ENCODE measurements around the gene CPZ.

DNA sequence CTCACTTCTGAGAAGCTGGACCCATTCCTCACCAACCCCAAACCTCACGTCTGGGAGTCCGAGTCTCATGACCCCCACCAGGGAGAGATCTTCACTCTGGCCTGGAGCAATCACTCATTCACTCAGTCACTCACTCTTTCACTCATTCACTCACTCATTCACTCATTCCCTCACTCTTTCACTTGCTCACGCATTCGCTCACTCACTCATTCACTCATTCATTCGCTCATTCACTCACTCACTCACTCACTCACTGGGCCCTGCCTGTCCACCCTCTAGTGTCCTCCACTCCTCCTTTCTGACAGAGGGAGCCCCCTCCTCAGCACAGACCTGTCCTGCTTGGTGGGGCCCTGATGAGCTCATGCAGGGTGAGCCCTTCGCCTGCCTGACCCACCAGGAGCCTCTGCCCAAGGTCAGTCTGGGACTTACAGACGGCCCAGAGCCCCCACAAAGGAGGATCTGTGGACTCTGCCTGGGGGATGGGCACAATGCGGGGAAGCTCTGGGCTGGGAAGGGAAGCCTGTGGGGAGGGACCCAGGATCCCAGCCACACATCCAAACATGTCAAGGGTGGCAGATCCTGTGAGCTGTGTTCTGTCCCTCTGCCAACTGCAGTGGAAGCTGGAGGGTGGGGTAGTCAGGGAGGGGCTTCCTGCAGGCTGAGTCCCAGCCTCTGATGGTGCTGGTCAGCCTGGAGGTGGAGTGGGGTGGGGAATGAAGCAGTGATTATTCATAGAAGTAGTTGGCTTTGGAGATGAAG lies 18.5 kb downstream of the CPZ start:
- TF ChIP-seq, protein P1, sequence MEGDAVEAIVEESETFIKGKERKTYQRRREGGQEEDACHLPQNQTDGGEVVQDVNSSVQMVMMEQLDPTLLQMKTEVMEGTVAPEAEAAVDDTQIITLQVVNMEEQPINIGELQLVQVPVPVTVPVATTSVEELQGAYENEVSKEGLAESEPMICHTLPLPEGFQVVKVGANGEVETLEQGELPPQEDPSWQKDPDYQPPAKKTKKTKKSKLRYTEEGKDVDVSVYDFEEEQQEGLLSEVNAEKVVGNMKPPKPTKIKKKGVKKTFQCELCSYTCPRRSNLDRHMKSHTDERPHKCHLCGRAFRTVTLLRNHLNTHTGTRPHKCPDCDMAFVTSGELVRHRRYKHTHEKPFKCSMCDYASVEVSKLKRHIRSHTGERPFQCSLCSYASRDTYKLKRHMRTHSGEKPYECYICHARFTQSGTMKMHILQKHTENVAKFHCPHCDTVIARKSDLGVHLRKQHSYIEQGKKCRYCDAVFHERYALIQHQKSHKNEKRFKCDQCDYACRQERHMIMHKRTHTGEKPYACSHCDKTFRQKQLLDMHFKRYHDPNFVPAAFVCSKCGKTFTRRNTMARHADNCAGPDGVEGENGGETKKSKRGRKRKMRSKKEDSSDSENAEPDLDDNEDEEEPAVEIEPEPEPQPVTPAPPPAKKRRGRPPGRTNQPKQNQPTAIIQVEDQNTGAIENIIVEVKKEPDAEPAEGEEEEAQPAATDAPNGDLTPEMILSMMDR (IDR thresholded peaks at IDR 0.05) = no peak
- TF ChIP-seq POLR2A (IDR thresholded peaks at IDR 0.05) (no peak), POLR2AphosphoS5 (IDR thresholded peaks at IDR 0.05) (no peak), EP300 (IDR thresholded peaks at IDR 0.05) (no peak)

Data from gastroesophageal sphincter (tissue), 3 donors.